HUDEP-2 (cell line): Measurements from ENCODE around the gene ADAMTSL2.

ENCODE experiments used
- DNase-seq, 76 experiments: peaks; one replicate each; lab custom pipeline; 2025; ENCODE audit not compliant: unreplicated experiment in 76 of 76; lab: John Stamatoyannopoulos, UW

The ADAMTSL2 gene

DNA sequence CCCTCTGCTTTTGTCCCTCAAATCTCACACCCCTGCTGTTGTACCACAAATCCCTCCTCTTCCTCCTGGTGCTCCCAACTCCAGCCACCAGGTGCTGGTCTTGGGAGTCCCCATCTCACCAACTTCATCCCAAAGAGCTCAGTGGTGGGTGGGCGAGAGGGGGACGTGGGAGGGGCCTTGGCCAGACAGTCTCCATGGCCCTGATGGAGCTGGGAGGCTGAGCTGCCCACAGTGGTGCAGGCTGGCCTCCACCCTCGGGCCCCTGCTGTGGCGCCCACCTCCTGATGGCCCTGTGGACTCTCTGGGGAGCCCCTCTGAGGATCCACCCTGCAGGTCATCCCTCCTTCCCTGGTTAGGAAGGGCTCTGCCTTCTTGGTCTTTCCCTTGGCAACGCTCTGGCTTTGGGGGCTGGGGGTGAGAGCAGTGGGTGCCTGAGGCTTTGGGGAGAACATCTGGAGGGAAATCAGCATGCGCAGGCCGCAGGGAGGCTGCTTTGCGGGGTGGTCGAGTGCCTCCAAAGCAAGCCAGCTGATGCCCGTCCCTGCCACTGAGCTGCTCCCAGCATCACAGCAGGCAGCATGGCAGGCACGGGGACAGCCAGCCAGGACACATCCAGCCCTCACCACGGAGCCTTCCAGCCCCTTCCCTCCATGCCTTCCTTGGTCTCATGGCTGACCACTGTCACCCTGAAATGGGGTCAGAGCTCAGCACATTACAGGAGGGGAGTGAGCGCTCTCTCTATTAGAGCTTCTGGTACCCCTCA is 82.3 kb downstream of the ADAMTSL2 start:
- no peak for DNase-seq

DNA sequence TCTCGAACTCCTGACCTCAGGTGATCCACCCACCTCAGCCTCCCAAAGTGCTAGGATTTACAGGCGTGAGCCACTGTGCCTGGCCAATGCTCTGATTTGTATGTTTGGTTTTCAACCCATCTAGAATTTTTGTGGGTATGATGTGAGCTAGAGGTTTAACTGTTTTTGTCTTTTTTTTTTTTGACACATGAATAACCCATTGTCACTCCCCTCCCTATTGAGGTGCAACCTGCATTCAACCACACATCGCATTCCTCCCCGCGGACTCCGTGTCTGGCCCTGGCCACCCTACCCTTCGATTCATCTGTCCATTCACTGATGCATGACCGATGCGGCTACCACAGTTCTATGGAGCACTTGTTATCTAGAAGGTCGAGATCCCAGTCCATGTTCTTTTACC is 84.2 kb downstream of the ADAMTSL2 start:
- no peak for DNase-seq

GRCh38 chr9:133619791-133620190 is 85.3 kb downstream of the ADAMTSL2 start:
- no peak for DNase-seq

DNA sequence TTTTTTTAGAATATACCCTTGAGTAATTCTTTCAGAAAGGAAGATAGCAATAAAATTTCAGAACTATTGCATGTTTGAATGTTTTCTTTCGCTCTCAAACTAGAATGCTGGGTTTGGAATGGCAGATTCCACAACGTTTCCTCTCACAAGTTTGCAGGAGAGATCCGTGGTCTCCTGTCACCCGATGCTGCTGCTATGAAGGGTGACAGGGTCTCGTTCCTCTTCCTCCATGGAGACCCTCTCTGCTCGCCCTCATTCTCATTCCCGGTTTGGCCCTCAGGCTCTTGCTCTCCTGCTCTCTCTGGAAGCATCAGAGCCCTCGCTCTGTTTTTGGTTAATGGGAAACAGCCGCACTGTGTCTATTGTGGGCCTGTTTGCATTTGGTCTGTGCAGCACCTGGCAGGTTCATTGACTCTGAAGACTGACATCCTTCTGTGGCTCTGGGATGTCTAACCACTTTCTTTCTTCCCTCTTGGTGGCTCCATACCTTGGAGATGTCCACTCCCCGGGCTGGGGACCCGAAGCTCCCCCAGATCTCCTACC is 87.3 kb downstream of the ADAMTSL2 start:
- DNase-seq: no peak

DNA sequence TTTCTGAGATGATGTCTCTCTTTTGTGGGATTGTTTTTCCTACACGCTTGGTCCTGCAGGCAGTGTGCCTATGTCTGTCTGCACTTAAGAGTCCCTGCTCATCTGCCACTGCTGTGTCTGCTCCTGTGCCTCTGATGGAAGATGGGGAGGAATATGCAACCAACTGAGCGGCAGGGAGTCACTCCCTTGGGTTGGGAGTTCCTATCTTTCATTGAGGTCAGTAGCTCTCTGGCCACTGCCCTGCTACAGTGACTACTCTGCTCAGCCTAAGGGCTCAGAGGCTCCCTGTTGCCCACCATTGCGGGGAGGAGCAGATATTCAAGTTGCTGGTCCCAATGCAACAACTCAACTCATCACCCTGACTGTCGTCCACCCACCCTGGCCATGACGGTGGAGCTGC is 88.1 kb downstream of the ADAMTSL2 start:
- DNase-seq: no peak
